NOMO-1 treated with dmso at 0.1 percent for 144 hours (cell line): ENCODE measurements around the gene ABI2.
A peak's percentile ranks its signal among the peaks of the same experiment; 100 is the strongest.

Experiments
- DNase-seq: peaks from one replicate; lab custom pipeline; 2025; ENCODE audit not compliant: unreplicated experiment; lab: John Stamatoyannopoulos, UW

Gene ABI2

GRCh38 chr2:203470371-203470770, 142.2 kb downstream of the ABI2 start:
- no peak for DNase-seq

- no peak for DNase-seq
Measured at GRCh38 chr2:203471323-203471722, 143.1 kb downstream of the ABI2 start.

GRCh38 chr2:203476881-203477280, 148.7 kb downstream of the ABI2 start:
- no peak for DNase-seq

- DNase-seq: no peak
Measured at GRCh38 chr2:203480623-203481022, 152.4 kb downstream of the ABI2 start.

GRCh38 chr2:203484266-203485112, 156.3 kb downstream of the ABI2 start:
- DNase-seq: peak; percentile 46

- no peak for DNase-seq
Measured at GRCh38 chr2:203489531-203489930, 161.3 kb downstream of the ABI2 start.

- DNase-seq: no peak
Measured at GRCh38 chr2:203490391-203490790, 162.2 kb downstream of the ABI2 start.

GRCh38 chr2:203492965-203493364, 164.8 kb downstream of the ABI2 start:
- DNase-seq: no peak
